ENCODE data around the gene SLC25A39.

SLC25A39 gene

GRCh38 chr17:44272321-44272951 is 52.2 kb downstream of the SLC25A39 start:
- FAIRE-seq: no peak

Data from islet of Langerhans (tissue), 1 donor.